HL-60 (cell line): Measurements from ENCODE around the gene TACR2.

Source experiments
- CTCF ChIP-seq: IDR thresholded peaks from one replicate; pipeline ENCODE4 v1.5.1; 2011; ENCODE audit warnings: low read length, control low read depth, inconsistent platforms; ENCODE audit not compliant: insufficient read depth
- GABPA ChIP-seq: IDR thresholded peaks from 2 replicates; pipeline ENCODE4 v1.6.1; 2012; ENCODE audit warnings: low read depth
- POLR2AphosphoS5 ChIP-seq: IDR thresholded peaks from 2 replicates; pipeline ENCODE4 v1.6.1; 2012; ENCODE audit warnings: low read depth

GRCh38 chr10:69385454-69386350, 31.0 kb downstream of the TACR2 start:
- no peak for TF ChIP-seq POLR2AphosphoS5
- no peak for TF ChIP-seq CTCF
- no peak for TF ChIP-seq GABPA
